GM13977 (cell line): ENCODE results near the gene C2orf81.

Experiments used
- DNase-seq: peaks from one replicate; pipeline ENCODE4 v3.0.0; 2012; ENCODE audit warnings: low spot score
- in situ Hi-C: fragments of 300-500 bp; cut with MboI; formaldehyde crosslinking; loops from one replicate; pipeline ENCODE4 v1.12.0; 2022; ENCODE audit warnings: low sequenced_read_pairs, low pct_unique_long_range_greater_than_20kb, mixed read lengths, inconsistent platforms; ENCODE audit not compliant: unreplicated experiment
- TF ChIP-seq, protein P1 (sequence below): IDR thresholded peaks from 2 replicates; pipeline ENCODE4 v1.5.1; 2012; ENCODE audit warnings: mild to moderate bottlenecking, control low read depth; ENCODE audit not compliant: insufficient read depth; ENCODE audit errors: extremely low read depth, missing control alignments

The C2orf81 gene

DNA sequence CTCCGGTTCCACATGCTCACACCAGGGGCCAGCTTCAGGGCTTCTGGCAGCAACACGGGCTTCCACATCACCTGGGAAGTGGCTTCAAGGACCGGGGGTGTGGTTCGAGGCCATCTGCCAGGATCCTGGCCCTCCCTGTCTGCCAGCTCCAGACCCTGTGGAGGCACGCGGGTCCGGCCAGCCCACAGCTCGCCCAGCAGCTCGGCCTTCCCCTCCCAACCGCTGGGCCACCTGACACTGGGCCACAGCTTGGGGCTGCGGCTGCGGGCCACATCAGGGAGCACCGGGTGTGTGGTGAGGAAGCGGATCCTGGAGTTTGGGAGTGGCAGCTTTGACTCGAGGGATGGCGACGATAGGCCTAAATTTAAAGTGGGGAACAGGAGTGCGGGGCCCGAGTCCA, 7.0 kb downstream of the C2orf81 start:
- TF ChIP-seq, protein P1, sequence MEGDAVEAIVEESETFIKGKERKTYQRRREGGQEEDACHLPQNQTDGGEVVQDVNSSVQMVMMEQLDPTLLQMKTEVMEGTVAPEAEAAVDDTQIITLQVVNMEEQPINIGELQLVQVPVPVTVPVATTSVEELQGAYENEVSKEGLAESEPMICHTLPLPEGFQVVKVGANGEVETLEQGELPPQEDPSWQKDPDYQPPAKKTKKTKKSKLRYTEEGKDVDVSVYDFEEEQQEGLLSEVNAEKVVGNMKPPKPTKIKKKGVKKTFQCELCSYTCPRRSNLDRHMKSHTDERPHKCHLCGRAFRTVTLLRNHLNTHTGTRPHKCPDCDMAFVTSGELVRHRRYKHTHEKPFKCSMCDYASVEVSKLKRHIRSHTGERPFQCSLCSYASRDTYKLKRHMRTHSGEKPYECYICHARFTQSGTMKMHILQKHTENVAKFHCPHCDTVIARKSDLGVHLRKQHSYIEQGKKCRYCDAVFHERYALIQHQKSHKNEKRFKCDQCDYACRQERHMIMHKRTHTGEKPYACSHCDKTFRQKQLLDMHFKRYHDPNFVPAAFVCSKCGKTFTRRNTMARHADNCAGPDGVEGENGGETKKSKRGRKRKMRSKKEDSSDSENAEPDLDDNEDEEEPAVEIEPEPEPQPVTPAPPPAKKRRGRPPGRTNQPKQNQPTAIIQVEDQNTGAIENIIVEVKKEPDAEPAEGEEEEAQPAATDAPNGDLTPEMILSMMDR = no peak
- in situ Hi-C loops = no loop called here
- DNase-seq = no peak

DNA sequence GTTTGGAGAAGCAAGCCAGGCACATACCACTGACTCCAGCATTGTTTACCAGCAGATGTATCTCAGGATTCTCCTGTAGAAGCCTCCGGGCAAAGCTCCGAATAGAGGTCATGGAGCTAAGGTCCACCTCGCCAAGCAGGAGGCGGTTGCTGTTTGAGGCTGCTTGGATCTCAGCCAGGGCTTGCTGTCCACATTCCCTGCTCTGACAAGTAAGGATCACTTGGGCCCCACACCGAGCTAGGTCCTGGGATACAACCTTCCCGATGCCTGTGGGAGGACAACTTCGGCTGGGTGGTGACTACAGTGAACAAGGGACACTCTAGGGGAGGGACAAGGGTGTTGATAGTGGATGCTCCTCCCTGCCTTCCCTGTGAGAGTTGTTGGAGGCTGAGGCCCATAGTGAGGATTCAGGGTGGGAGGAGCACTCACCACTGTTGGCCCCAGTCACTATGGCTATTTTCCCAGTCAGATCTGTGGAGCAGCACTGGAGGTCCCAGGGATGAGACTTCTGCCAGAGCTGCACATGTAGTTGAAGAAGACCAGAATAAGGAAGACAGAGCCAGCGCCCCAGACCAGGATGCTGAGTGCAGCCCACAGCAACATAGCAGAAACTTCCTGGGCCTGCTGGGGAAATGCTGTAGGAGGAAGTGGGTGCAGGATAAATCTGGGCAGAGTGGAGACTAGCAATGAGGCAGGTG, 8.3 kb downstream of the C2orf81 start:
- DNase-seq = no peak
- in situ Hi-C loops = no loop called here
- TF ChIP-seq, protein P1 = no peak

DNA sequence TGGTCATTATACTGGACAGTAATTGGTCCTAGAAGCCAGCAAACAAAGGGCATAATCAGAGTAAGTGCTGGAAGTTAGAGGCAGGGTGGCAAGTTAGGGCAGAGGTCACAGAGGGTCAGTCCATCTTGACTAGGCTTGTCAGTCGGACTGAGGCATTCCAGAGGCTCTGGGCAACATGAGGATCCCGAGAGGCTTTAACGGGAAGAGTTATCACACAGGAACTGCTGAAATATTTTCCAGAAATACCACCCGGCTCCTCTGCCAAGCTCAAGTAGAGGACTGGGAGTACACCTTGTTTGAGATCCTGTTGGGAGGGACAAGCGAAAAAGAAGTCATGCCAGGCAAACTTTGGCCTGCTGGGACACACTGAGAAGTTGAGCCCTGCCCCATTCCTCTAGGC, 13.7 kb downstream of the C2orf81 start:
- no peak for DNase-seq
- in situ Hi-C loops = no loop called here
- TF ChIP-seq, protein P1 = no peak

DNA sequence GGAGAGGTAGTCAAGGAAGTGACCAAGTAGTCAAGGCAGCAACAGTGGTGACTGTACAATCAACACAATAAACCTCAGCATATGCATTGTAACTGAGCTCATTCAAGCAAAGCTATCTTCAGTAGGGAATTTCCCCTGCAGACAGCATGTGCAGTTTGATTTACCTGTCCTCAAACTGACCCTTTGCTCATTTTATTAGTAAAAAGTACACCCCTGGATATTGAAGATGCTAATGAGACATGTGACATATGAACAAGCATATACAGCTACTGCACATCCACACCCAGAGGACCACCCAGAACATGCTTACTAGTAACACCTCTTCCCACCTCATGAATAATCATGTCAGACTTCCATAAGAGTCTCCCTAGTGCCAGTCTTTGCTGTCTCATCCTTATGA, 15.4 kb downstream of the C2orf81 start:
- TF ChIP-seq, protein P1 = no peak
- peak; percentile 71 for DNase-seq
- in situ Hi-C loops = no loop called here

DNA sequence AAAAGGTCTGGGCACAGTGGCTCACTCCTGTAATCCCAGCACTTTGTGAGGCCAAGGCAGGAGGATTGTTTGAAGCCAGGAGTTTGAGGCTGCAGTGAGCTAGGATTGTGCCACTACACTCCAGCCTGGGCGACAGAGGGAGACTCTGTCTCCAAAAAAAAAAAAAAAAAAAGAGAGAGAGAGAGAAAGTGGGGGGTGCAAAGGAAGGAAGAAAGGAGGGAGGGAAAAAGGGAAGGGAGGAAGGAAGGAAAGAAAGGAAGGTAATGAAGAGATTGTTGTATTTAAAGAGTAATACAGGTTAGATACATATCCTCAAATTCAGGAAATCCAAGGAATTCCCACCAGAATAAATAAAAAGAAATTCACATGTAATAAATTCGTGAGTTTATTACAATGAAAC, 19.5 kb downstream of the C2orf81 start:
- TF ChIP-seq, protein P1 = no peak
- no peak for DNase-seq
- in situ Hi-C loops = no loop called here

DNA sequence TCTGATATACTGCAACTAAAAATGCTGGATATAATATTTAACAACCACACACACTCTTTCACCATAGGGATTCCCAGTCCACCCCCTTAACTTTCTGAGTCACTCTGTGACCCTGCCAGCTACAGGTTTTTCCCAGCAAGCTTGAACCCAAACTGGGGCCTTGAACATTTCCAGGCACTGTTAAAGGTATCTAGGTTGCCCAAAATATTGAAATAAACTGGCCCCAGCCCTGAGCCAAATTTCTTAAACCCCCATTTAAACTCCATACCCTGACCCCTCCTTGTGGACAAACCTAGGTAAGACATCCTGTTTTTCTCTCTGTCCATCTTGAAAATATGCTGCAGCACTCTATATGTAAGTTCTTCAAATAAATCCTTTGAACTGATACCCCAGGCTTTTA, 21.6 kb downstream of the C2orf81 start:
- TF ChIP-seq, protein P1 = peak; percentile 58
- in situ Hi-C loops = no loop called here
- DNase-seq = no peak
